Astrocyte of the spinal cord (primary cell): ENCODE measurements around the gene FCN3.
A peak's percentile ranks its signal among the peaks of the same experiment; 100 is the strongest.

Source experiments
- DNase-seq: peaks from one replicate; pipeline ENCODE4 v3.0.0; 2011; ENCODE audit warnings: low read depth, low spot score
- H3K4me3 ChIP-seq: 2 replicates; pipeline ENCODE4 v1.5.1; 2011; ENCODE audit warnings: low read depth, mild to moderate bottlenecking, low read length, moderate library complexity
- in situ Hi-C: cut with HindIII; loops from 2 replicates; pipeline ENCODE4 v1.10.0; 2017; ENCODE audit warnings: low sequenced_read_pairs
- TF ChIP-seq, protein P1 (sequence below): IDR thresholded peaks from 2 replicates; pipeline ENCODE4 v1.5.1; 2012; ENCODE audit warnings: low read depth, mild to moderate bottlenecking, low read length, inconsistent platforms

Gene FCN3

DNA sequence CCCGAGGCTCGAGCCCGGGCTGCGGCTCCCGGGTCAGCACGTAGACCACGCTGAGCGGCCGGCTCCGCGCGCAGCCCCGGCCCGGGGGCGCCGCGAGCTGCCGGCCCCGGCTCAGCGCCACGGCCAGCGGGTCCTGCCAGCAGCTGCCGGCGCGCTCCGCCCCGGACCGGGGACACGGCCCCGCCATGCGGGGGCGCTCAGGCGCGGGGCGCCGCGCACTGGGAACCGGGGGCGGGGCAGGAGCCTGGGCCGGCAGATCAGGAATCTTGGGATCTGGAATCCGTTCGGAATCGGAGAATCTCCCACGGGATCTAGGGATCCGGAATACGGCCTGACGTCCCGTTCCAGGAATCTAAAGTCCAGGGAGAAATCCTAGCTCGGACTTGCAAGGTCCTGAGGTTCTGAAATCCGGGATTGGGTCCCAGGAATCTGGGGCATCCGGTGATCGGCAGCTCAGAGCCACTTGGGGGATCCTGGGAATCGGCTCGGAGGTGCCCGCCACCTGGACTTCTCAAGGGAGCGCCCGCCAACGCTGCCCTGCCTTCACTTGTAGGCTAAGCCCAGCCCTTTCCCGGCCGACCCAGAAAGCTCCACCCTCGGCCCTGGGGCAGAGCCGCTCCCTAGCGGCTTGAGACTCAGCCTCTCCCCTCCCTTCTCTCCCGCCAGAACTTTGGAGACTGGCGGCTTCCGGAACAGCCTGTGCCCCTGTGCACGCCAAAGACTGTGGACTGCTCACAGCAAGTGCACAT lies 8.0 kb downstream of the FCN3 start, which contains the start of gene MAP3K6:
TSS of gene MAP3K6 (minus strand) at position 551 of the 749 bp plus-strand sequence. CDS start at position 187, 364 bp downstream.
- in situ Hi-C loops = no loop called here
- H3K4me3 ChIP-seq = peak within 1 kb of the TSS; percentile 66
- TF ChIP-seq, protein P1, sequence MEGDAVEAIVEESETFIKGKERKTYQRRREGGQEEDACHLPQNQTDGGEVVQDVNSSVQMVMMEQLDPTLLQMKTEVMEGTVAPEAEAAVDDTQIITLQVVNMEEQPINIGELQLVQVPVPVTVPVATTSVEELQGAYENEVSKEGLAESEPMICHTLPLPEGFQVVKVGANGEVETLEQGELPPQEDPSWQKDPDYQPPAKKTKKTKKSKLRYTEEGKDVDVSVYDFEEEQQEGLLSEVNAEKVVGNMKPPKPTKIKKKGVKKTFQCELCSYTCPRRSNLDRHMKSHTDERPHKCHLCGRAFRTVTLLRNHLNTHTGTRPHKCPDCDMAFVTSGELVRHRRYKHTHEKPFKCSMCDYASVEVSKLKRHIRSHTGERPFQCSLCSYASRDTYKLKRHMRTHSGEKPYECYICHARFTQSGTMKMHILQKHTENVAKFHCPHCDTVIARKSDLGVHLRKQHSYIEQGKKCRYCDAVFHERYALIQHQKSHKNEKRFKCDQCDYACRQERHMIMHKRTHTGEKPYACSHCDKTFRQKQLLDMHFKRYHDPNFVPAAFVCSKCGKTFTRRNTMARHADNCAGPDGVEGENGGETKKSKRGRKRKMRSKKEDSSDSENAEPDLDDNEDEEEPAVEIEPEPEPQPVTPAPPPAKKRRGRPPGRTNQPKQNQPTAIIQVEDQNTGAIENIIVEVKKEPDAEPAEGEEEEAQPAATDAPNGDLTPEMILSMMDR = peak; percentile 31
- DNase-seq = peak; percentile 73

DNA sequence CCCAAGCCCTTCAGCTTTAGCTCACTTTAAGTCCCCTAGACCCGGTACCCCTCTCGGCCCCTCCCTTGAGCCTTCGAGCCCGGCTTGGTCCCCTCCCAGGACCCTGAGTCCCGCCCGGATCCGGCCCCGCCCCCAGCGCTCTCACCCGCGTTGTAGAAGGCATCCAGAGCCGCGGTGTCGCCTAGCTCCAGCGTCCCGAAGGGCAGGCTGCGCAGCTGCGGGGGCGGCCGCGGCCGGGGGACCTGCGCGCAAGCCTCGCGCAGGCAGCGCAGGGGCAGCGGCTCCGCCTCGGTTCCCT lies 8.6 kb downstream of the FCN3 start:
- peak overlapping the region; percentile 66 for H3K4me3 ChIP-seq
- DNase-seq = peak; percentile 78
- TF ChIP-seq, protein P1 = no peak
- in situ Hi-C loops = no loop called here

DNA sequence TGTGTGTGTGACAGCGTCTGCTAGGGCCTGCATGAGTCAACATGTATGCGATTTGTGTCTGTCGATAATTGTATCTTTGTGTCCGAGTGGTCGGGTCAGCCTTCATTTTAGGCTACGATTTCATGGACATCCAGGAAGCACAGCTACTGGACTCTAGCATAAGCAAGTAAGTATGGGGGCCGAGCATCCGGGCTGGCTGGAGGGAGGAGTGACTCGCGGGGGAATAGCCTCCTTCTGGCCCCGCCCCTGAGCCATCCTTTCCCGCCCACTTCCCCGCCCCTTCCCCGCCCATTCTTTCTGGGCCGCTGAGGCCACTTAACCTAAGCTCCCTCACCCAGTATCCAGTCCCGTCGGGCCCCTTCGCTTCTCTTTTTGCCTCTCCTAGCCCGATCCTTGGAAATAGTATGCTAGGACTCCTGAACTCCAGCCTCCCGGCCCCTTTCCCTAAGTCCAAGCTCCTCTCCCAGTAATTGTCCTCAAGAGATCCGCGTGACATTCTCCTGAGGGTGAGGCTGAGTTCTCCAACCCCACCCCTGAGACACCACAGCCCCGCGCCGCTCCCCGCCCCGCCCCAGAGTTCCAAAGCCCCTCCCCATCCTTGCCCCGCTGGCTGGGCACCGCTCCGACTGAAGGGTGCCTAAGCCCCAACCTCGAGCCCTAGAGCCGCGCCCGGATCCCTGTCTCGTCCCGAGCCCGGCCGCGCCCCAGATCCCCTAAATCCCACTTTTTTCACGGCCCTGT lies 9.1 kb downstream of the FCN3 start:
- TF ChIP-seq, protein P1 = no peak
- in situ Hi-C loops = no loop called here
- H3K4me3 ChIP-seq = peak overlapping the region; percentile 66
- peak; percentile 94 for DNase-seq

DNA sequence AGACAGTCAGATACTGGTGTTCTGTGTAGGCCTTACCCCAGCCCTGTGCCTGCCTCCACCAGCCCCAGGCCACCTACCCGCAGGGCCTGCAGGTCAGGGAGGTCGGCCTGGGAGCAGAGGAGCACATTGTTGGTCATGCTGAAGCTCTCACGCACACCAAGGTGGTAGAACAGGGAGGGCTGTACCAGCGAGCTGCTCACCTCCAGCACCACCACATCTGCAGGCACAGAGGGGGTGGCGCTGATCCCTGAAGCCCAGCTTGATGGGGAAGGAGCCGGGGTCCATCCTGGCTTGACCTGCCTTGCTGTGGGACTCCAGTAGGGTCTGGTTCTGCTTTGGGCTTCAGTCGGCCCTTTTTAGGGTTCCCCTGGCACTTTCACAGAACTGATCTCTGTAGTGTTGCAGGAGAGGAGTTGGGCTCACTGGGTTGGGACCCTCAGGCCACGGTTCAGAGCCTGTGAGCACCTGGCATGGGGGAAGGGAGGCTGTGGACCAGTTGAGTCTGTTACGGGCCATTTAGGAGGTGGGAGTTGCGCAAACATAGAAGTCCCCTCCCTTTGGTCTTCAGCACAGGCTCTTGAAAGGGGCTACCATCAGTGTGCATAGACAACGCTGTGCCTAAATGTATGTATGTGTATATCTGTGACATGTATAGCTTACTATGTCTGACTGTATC lies 9.8 kb downstream of the FCN3 start:
- no peak for DNase-seq
- TF ChIP-seq, protein P1 = no peak
- H3K4me3 ChIP-seq = peak overlapping the region; percentile 66
- in situ Hi-C loops = no loop called here

DNA sequence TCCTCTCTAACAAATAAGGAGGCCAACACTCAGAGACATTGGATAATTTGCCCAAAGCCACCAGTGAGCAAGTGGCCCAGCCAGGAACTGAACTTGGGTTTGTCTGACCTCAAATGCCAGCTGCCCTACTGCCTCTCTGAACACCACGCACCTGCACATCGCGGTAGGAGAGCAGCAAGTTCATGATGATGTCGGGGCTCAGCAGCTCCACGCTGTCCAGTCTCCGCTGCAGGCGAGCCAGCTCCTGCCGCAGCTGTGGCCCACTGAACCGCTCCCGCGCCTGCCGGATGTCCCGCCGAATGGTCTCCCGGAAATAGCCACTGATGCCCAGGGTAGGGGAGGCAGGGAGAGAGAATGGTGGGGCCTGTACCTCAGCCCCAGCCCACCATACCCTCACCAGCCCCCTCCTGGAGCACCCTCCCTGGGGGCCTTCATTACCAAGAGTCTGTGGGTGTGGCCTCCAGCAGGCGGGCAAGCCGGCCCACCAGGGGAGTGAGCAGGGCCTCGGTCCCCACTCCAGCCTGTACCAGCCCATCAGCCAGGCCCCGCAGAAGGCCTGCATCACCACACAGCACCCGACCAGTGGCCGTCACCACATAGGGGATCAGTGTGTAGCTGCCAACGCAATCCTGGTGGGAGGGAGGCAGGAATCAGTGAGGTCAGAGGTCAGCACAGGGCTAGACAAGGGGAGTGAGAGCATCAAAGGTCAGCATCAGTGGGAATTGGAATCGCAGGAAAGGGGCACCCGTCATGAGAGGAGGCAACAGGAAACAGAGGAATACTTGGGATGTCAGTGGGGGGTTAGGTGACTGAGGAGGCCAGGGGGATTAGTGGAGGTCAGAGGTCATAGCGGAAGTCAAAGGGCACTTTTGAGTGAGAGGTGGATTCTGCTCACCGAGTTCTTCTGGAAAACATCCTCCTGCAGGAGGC lies 10.6 kb downstream of the FCN3 start:
- no peak overlapping the region for H3K4me3 ChIP-seq

More for the DNA sequence above, 10.6 kb downstream of the FCN3 start:
- DNase-seq = no peak
- TF ChIP-seq, protein P1 = no peak
- in situ Hi-C loops = no loop called here
